HFF-Myc (cell line): ENCODE data around the gene JARID2.
"Not testable (repeated sequence)": the region's sequence is repeated elsewhere in the genome, so short reads cannot be mapped to it uniquely, and the experiment has no call there.

ENCODE experiments used
- DNase-seq: peaks from one replicate; pipeline ENCODE4 v3.0.0-alpha.2; 2011; ENCODE audit warnings: low read depth; ENCODE audit errors: extremely low read depth
- H3K4me3 ChIP-seq: replicated peaks from 2 replicates; pipeline ENCODE4 v1.5.1; 2011; ENCODE audit warnings: low read depth, mild to moderate bottlenecking, control low read depth, low read length
- CTCF ChIP-seq: IDR thresholded peaks from 2 replicates; pipeline ENCODE4 v1.5.1; 2012; ENCODE audit warnings: mild to moderate bottlenecking, low read depth, low read length, control low read depth; ENCODE audit errors: missing control alignments

JARID2 gene

GRCh38 chr6:15538766-15539495, 293.1 kb downstream of the JARID2 start:
- H3K4me3 ChIP-seq: no peak overlapping the region
- no peak for DNase-seq
- no peak for TF ChIP-seq CTCF

GRCh38 chr6:15539722-15540270, 293.9 kb downstream of the JARID2 start:
- TF ChIP-seq CTCF: no peak
- no peak overlapping the region for H3K4me3 ChIP-seq
- no peak for DNase-seq

GRCh38 chr6:15543332-15543917, 297.6 kb downstream of the JARID2 start:
- DNase-seq, H3K4me3 ChIP-seq: not testable (repeated sequence)

GRCh38 chr6:15544321-15544900, 298.5 kb downstream of the JARID2 start:
- DNase-seq: no peak
- no peak for TF ChIP-seq CTCF
- no peak overlapping the region for H3K4me3 ChIP-seq

GRCh38 chr6:15546591-15546990, 300.7 kb downstream of the JARID2 start:
- no peak for TF ChIP-seq CTCF
- H3K4me3 ChIP-seq: no peak overlapping the region

GRCh38 chr6:15547400-15547799, 301.5 kb downstream of the JARID2 start:
- DNase-seq: no peak
- TF ChIP-seq CTCF: no peak
- no peak overlapping the region for H3K4me3 ChIP-seq

More at GRCh38 chr6:15546591-15546990, 300.7 kb downstream of the JARID2 start:
- no peak for DNase-seq

GRCh38 chr6:15549371-15549770, 303.5 kb downstream of the JARID2 start:
- DNase-seq: no peak
- no peak for TF ChIP-seq CTCF

More at GRCh38 chr6:15549371-15549770, 303.5 kb downstream of the JARID2 start:
- no peak overlapping the region for H3K4me3 ChIP-seq
